A549 treated with CORT108297 at 1 μM for 4 hours (cell line): ENCODE results near the gene ARCN1. TPM values are rescaled to one million over a fixed set of nuclear protein-coding genes. Genes with fewer than 3 reads are reported as not detected.

Source experiments
- total RNA-seq: library from RNA; stranded (reverse); fragments of 200-300 nt; extraction: Qiagen RNA extraction; gene quantifications from 5 replicates; pipeline ENCODE4 v1.2.3, GENCODE V29; 2022

Gene ARCN1
- total RNA-seq, result 85.6 to 100.0 TPM (median 87.1 TPM) in 5 replicates

GRCh38 chr11:118572061-118572980 is at the start of gene ARCN1:
TSS of gene ARCN1 (plus strand) at chr11:118572409. CDS start at chr11:118572548, 139 bp downstream.

GRCh38 chr11:118527109-118527508 is 45.1 kb upstream of the ARCN1 start, which contains the start of gene TTC36:
TSS of gene TTC36 (plus strand) at chr11:118527474. CDS start at chr11:118527495, 21 bp downstream.

DNA sequence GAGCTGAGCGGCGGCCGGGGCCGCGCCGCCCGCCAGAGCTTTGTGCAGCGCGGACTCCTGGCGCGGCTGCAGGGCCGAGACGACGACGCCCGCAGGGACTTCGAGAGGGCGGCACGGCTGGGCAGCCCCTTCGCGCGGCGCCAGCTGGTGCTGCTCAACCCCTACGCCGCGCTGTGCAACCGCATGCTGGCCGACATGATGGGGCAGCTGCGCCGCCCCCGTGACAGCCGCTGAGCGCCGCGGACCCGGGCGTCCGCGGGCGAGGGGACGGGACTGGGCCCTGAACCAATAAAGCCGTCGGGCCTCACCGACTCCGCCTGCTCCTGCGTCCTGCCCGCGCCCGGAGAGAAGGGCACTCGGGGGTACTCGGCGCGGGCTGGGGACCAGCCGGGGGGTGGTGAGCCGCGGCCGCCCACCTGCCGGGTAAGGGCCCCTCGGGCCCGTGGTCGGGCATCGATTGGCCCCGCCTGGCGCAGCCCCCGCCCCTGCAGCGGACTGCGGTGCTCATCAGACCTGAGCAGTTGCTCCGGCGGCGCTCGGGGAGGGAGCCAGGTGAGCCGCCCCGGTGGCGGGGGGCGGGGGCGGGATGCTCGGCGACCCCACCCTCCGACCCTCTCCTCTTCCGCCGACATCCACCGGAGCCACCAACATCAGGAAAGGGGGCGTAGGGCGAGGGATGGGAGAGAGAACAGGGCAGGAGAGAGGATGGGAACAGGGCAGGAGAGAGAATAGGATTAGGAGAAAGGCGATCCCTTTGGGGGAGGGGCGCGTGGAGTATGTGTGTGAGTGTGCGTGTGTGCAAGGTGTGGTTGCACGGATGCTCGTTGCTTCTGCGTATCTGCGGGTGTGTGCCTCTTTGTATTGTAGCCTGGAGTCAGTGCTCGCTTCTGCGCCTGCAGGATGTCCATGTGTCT is 41.3 kb upstream of the ARCN1 start, which contains the start of gene TMEM25:
TSS of gene TMEM25 (plus strand) at position 510 of the 914 bp plus-strand sequence. CDS start 610 bp downstream, outside the sequence.

DNA sequence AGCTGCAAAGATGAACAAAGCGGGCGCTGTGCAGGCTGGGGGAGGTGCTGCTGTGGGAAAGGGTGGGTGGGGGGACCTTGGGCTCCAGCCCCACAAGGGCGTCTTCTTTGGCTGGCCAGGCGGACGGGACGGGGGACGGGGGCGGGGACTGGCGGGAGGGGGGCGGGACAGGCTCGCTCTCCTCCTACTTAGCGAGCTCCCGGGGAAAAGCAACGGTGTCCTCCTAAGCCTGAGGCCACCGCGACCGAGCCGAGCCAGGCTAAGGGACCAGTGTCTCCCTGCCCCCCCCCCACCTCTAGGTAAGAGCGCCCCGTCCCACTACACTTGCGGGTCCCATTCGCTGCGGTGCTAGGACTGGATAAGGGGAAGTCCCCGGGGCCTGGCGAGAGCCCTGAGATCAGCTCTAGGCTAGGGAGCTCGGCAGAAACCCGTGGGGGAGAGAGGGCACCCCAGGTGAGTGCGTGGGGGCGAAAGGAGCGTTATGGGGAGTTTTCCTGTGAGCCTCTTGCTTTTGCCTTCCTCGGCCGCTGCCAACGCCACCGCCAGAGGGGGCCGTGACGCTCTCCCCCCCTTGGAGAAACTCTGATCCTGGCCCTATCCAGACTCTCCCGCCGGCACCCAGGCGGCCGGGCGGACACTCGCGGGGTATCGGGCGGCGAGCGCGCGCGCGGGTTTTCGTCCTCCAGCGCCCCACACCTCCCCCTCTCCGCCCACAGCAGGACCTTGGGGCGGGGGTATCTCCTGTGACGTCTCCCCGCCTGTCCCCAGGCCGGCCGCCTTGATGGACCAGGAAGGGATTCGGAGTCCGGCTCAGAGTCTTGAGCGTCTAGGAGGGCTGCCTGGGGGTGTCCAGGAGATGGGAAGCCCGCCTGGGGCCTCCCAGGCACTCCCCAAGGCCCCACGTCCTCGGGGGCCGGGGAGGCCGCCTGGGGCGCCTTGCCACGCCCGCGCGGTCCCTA is 35.5 kb downstream of the ARCN1 start, which contains the start of gene PHLDB1:
TSS of gene PHLDB1 (plus strand) at position 215 of the 959 bp plus-strand sequence. CDS start 6,222 bp downstream, outside the sequence.

Other genes starting within 250 kb of the ARCN1 start
- gene CD3D, start 229.7 kb upstream of the ARCN1 start, total RNA-seq, result not detected in 5 replicates
- gene CD3G, start 228.1 kb upstream of the ARCN1 start, total RNA-seq, result not detected in 5 replicates
- gene UBE4A, start 212.8 kb upstream of the ARCN1 start, total RNA-seq, result 8.8 to 11.4 TPM (median 9.7 TPM) in 5 replicates
- gene ATP5MG, start 170.8 kb upstream of the ARCN1 start, total RNA-seq, result 163 to 210 TPM (median 186 TPM) in 5 replicates
- gene KMT2A, start 135.9 kb upstream of the ARCN1 start, total RNA-seq, result 11.4 to 15.1 TPM (median 13.5 TPM) in 5 replicates
- not detected in 5 replicates for gene TTC36, start 44.9 kb upstream of the ARCN1 start, total RNA-seq
- 0.17 to 0.88 TPM (median 0.44 TPM) in 5 replicates for gene TMEM25, start 41.2 kb upstream of the ARCN1 start, total RNA-seq
- gene IFT46, start 6.5 kb upstream of the ARCN1 start, total RNA-seq, result 15.0 to 19.3 TPM (median 17.4 TPM) in 5 replicates
- gene PHLDB1, start 35.2 kb downstream of the ARCN1 start, total RNA-seq, result 7.8 to 10.3 TPM (median 9.1 TPM) in 5 replicates
- not detected in 5 replicates for gene TREH, start 107.2 kb downstream of the ARCN1 start, total RNA-seq
- 20.8 to 32.4 TPM (median 21.6 TPM) in 5 replicates for gene DDX6, start 218.8 kb downstream of the ARCN1 start, total RNA-seq